Lower leg skin (tissue), 4 donors: Measurements from ENCODE around the gene INPP4A. TPM values are rescaled to one million over a fixed set of nuclear protein-coding genes. Genes with fewer than 3 reads are reported as not detected.

Experiments used
- DNase-seq, 2 donors: peaks; one replicate each; pipeline ENCODE4 v3.0.0-alpha.2; 2019; ENCODE audit warnings: low spot score in 2 of 2
- H3K4me3 ChIP-seq: fragments of 200-600 bp; sonication (generic); 2 replicates; pipeline ENCODE4 v1.5.1; 2017; ENCODE audit warnings: mild to moderate bottlenecking, low read depth; ENCODE audit not compliant: poor library complexity, severe bottlenecking
- POLR2A ChIP-seq, 2 donors: fragments of 450-650 bp; IDR thresholded peaks; one replicate each; pipeline ENCODE4 v1.6.1; 2016 to 2017; ENCODE audit warnings: antibody characterized with exemption in 2 of 2, mild to moderate bottlenecking in 1 of 2, moderate library complexity in 1 of 2
- WGBS, 2 donors: methylation state at CpG; one replicate each; pipeline ENCODE4 v1.1.5; 2018; 5-methylcytosine and 5-hydroxymethylcytosine counted together
- intact Hi-C: fragments of 100-400 bp; cut with DNase I; formaldehyde crosslinking; loops from one replicate; pipeline ENCODE4 v1.15.0; 2023; ENCODE audit warnings: low total_unique reads
- total RNA-seq, 4 donors: library from RNA; depleted of rRNA; stranded (reverse); fragments of >200 nt; gene quantifications; one replicate each; pipeline ENCODE4 v1.1.0, GENCODE V29; 2016
- TF ChIP-seq, protein P1 (sequence below), 3 donors: fragments of 450-650 bp; IDR thresholded peaks; one replicate each; pipeline ENCODE4 v1.5.1; 2016; ENCODE audit warnings: antibody characterized with exemption in 3 of 3, mild to moderate bottlenecking in 3 of 3, moderate library complexity in 2 of 3

INPP4A gene
- total RNA-seq, 4 donors from 2014 or later, result 6.7 to 15.5 (median 10.7) TPM

DNA sequence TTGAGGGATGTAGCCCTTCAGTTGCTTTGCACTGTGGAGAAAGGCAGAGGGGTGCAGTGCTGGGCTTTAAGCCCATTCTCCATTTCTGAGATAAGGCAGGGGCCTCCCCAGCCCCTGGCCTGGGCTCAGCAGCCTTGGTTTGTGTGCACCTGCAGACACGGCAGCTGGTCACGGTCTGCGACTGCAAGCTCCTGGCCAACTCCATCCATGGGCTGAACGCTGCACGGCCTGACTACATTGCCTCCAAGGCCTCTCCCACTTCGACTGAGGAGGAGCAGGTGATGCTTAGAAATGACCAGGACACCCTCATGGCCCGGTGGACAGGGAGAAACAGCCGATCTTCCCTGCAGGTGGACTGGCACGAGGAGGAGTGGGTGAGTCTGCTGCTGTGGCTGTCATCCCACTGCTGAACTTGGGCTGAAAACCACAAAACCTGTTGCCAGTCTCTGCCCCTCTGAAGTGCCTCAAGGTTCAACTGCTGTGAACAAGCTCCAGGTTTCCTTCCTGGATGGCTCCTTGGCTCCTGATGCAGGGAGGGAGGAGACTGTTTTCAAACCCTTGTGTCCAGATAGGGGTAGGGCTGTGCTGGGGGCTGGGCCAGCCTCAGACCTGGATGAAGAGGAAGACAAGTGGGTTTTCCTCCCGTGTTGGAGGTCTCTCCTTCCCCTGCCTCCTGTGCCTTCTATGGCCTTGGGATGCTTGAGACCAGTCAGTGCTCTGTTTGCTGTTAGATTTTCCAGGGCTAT lies 109.6 kb downstream of the INPP4A start:
- peak in 1 of 2 donors; percentile 78 for DNase-seq
- 89 to 95% methylated on average over 10 of the region's 10 CpGs for WGBS, 2 donors
- no peak for TF ChIP-seq POLR2A (IDR thresholded peaks at IDR 0.05)
- TF ChIP-seq, protein P1, sequence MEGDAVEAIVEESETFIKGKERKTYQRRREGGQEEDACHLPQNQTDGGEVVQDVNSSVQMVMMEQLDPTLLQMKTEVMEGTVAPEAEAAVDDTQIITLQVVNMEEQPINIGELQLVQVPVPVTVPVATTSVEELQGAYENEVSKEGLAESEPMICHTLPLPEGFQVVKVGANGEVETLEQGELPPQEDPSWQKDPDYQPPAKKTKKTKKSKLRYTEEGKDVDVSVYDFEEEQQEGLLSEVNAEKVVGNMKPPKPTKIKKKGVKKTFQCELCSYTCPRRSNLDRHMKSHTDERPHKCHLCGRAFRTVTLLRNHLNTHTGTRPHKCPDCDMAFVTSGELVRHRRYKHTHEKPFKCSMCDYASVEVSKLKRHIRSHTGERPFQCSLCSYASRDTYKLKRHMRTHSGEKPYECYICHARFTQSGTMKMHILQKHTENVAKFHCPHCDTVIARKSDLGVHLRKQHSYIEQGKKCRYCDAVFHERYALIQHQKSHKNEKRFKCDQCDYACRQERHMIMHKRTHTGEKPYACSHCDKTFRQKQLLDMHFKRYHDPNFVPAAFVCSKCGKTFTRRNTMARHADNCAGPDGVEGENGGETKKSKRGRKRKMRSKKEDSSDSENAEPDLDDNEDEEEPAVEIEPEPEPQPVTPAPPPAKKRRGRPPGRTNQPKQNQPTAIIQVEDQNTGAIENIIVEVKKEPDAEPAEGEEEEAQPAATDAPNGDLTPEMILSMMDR (IDR thresholded peaks at IDR 0.05), result no peak
- intact Hi-C loops, result no loop called here
- no peak overlapping the region for H3K4me3 ChIP-seq

DNA sequence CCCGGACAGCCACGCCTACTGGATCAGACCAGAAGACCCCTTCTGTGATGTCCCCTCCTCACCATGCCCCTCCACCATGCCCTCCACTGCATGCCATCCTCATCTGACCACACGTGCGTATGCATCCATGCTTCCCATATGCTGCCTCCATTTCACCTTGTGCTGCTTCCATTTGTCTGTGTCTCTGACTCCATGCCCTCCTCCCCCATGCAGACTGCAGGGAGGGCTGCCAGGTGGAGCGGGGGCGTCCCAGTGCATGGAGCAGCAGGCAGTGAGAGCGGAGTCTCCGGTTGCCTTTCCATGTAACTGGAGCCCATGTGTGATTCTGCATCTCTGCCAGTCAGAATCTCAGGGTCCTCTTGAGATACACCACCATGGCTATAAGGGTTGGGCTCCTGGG lies 111.0 kb downstream of the INPP4A start:
- H3K4me3 ChIP-seq, result no peak overlapping the region
- WGBS, 2 donors, result 92 to 96% methylated on average over 8 of the region's 8 CpGs
- intact Hi-C loops, result no loop called here

DNA sequence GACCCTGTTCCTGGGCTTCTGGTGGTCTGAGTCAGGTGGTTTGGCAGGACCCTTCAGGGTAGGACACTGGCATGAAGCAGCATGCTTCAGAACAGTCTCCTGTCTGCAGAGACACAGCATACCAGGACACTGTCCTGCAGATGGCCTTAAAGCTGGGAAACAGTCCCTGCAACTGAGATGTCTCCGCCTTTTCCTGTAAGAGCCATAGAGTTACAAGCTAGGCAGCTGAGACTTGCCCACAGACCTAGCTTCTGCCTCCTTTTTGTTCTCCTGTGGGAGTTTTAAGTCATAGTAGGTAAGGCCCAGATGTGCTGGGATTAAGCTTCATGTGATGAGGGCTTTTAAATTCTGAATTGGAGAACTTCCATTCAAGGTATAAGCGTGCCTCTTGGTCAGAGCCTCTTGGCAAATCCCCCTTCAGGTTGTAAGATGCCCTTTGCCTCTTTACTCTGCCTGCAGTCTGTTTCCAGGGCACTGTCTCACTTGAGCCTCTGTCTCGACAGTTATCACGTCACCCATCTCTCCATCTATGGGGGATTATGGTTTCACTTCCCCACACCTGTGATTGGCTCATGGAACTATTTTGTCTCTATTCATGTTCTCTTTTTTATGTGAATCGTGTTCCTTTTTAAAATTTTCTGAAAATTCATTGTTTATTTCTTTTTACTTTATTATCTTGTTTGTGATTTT lies 111.8 kb downstream of the INPP4A start:
- WGBS, 2 donors, result 92% methylated on average over 5 of the region's 5 CpGs
- intact Hi-C loops, result no loop called here
- TF ChIP-seq, protein P1 (IDR thresholded peaks at IDR 0.05), result no peak
- no peak for TF ChIP-seq POLR2A (IDR thresholded peaks at IDR 0.05)
- no peak for DNase-seq
- no peak overlapping the region for H3K4me3 ChIP-seq

More for the DNA sequence above, 111.0 kb downstream of the INPP4A start:
- no peak for DNase-seq
- TF ChIP-seq, protein P1 (IDR thresholded peaks at IDR 0.05), result no peak
- no peak for TF ChIP-seq POLR2A (IDR thresholded peaks at IDR 0.05)

DNA sequence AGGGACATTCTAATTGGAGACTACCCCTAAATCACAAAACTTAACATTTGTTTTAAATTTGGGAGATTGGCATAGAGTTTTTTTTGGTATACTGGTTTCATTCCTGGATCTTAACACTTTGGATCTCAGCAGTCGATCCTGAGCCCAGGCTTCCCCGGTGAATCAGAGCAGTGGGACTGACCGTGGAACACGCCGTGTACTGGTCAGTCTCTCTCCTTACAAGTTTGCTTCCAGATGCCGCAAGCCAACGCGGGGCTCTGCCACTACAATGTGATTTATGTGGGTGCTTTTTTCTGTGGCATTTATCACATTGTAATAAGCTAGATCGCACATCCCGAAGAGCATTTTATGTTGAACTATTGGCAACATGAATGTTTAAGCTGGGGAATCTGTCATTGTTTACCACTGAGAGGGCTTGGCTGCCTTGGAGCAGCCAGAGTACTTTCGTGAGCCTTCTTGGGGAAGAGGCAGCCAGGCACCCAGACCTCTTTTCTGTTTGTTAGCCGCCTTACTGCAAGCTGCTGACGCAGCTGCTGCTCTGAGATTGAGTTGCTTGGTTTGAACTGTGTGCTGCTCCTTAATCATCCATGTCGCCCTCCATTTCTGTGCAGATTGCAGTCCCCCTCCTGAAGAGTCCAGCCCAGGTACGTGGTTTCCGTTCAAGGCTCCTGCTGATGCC lies 114.3 kb downstream of the INPP4A start:
- intact Hi-C loops, result no loop called here

DNA sequence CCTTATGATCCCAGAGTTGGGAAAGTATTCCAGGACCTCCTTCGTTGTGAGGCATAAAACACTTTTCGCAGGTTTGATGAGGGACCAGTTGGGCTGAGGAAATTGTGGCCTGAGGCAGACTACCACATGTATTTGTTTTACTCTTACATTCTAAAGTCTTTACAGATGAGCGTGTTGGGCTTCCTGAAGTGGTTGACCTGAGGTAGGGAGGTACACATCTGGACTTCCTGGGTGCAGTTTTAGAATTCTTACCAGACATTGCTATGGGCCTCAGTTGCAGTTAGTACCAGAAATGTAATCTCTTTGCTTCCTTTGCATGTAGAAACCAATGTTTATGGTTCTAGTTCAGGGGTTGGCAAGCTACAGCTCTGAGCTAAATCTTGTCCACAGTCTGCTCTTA lies 114.9 kb downstream of the INPP4A start:
- no peak overlapping the region for H3K4me3 ChIP-seq
- DNase-seq, result no peak
- TF ChIP-seq POLR2A (IDR thresholded peaks at IDR 0.05), result no peak
- TF ChIP-seq, protein P1 (IDR thresholded peaks at IDR 0.05), result no peak
- intact Hi-C loops, result no loop called here
- 77 to 92% methylated on average over 3 of the region's 3 CpGs for WGBS, 2 donors

More for the DNA sequence above, 114.3 kb downstream of the INPP4A start:
- WGBS, 2 donors, result 87 to 89% methylated on average over 16 of the region's 16 CpGs
- no peak overlapping the region for H3K4me3 ChIP-seq
- no peak for TF ChIP-seq POLR2A (IDR thresholded peaks at IDR 0.05)
- TF ChIP-seq, protein P1 (IDR thresholded peaks at IDR 0.05), result no peak
- DNase-seq, result no peak
